ENCODE results near the gene TRPM1.

GRCh38 chr15:31147944-31148296 is 46.4 kb upstream of the TRPM1 start:
- TF ChIP-seq CTCF (IDR thresholded peaks at IDR 0.05) = no peak
- no peak for TF ChIP-seq ZFX (IDR thresholded peaks at IDR 0.05; ENCODE audit: borderline replicate concordance)
